ENCODE results near the gene MYADM.
A peak's percentile ranks its signal among the peaks of the same experiment; 100 is the strongest.

Gene MYADM

GRCh38 chr19:53905787-53906186 is 38.1 kb downstream of the MYADM start:
- peaks cover 0 to 66% (median 30%) of the 10 kb centered on the region in 5 experiments for H3K27me3 ChIP-seq (replicated peaks in 2 of 5; ENCODE audit: control insufficient read depth in 4 of 5, insufficient read depth in 5 of 5, low read length in 4 of 5)
- ChIA-PET POLR2A (no interaction called here), CTCF (interaction anchor here (1.0 to 1.9 kb wide), 2 partner anchors 7 to 52 kb away, joined by 3 to 6 read pairs; no protein-coding TSS in a partner anchor)
- no peaks in the 10 kb centered on the region for H3K9me3 ChIP-seq (ENCODE audit: control extremely low read depth in 1 of 5, control insufficient read depth in 4 of 5, insufficient read depth in 2 of 5, low read depth in 1 of 5, low read length in 4 of 5)
- no peaks in the 10 kb centered on the region for H3K36me3 ChIP-seq (ENCODE audit: control insufficient read depth in 4 of 4, insufficient read depth in 4 of 4, low read length in 3 of 4)
- no CpG with 5 or more reads among the region's 1 CpG for WGBS (ENCODE audit: insufficient coverage)
- H3K4me3 ChIP-seq (ENCODE audit: control insufficient read depth in 1 of 7, extremely low read depth in 1 of 7, insufficient read depth in 4 of 7, low read depth in 2 of 7, low read length in 6 of 7) = no peak overlapping the region
- no peak for DNase-seq
- peaks cover 0 to 13% (median 8%) of the 10 kb centered on the region in 4 experiments for H3K4me1 ChIP-seq (ENCODE audit: control extremely low read depth in 1 of 4, control insufficient read depth in 4 of 4, insufficient read depth in 4 of 4, low read length in 3 of 4)
- no peak overlapping the region for H3K27ac ChIP-seq (ENCODE audit: insufficient read depth in 1 of 2, low read depth in 1 of 2, low read length in 2 of 2, poor library complexity in 1 of 2, severe bottlenecking in 2 of 2)

GRCh38 chr19:53906211-53907192 is 38.8 kb downstream of the MYADM start:
- Histone ChIP-seq H3K36me3 (ENCODE audit: control insufficient read depth in 4 of 4, insufficient read depth in 4 of 4, low read length in 3 of 4) (no peaks in the 10 kb centered on the region), H3K9me3 (ENCODE audit: control extremely low read depth in 1 of 5, control insufficient read depth in 4 of 5, insufficient read depth in 2 of 5, low read depth in 1 of 5, low read length in 4 of 5) (no peaks in the 10 kb centered on the region), H3K4me3 (ENCODE audit: control insufficient read depth in 1 of 7, extremely low read depth in 1 of 7, insufficient read depth in 4 of 7, low read depth in 2 of 7, low read length in 6 of 7) (no peak overlapping the region), H3K4me1 (ENCODE audit: control extremely low read depth in 1 of 4, control insufficient read depth in 4 of 4, insufficient read depth in 4 of 4, low read length in 3 of 4) (peaks cover 0 to 13% (median 8%) of the 10 kb centered on the region in 4 experiments), H3K27ac (ENCODE audit: insufficient read depth in 1 of 2, low read depth in 1 of 2, low read length in 2 of 2, poor library complexity in 1 of 2, severe bottlenecking in 2 of 2) (no peak overlapping the region), H3K27me3 (replicated peaks in 2 of 5; ENCODE audit: control insufficient read depth in 4 of 5, insufficient read depth in 5 of 5, low read length in 4 of 5) (peaks cover 0 to 71% (median 33%) of the 10 kb centered on the region in 5 experiments)
- WGBS (ENCODE audit: insufficient coverage) = 13% methylated on average over 35 of the region's 48 CpGs
- POLR2A ChIA-PET = no interaction called here
- CTCF ChIA-PET = interaction anchor here (0.7 to 1.9 kb wide), 6 partner anchors 8 to 118 kb away, joined by 3 to 13 read pairs (median 4); no protein-coding TSS in a partner anchor
- DNase-seq = peak in 2 of 3 donors; percentile 48 to 52

GRCh38 chr19:53907193-53907581 is 39.5 kb downstream of the MYADM start:
- CTCF ChIA-PET = interaction anchor here (0.7 to 1.9 kb wide), 6 partner anchors 9 to 117 kb away, joined by 3 to 13 read pairs (median 4); no protein-coding TSS in a partner anchor
- Histone ChIP-seq H3K4me1 (ENCODE audit: control extremely low read depth in 1 of 4, control insufficient read depth in 4 of 4, insufficient read depth in 4 of 4, low read length in 3 of 4) (peaks cover 0 to 13% (median 8%) of the 10 kb centered on the region in 4 experiments), H3K9me3 (ENCODE audit: control extremely low read depth in 1 of 5, control insufficient read depth in 4 of 5, insufficient read depth in 2 of 5, low read depth in 1 of 5, low read length in 4 of 5) (no peaks in the 10 kb centered on the region), H3K36me3 (ENCODE audit: control insufficient read depth in 4 of 4, insufficient read depth in 4 of 4, low read length in 3 of 4) (no peaks in the 10 kb centered on the region), H3K4me3 (ENCODE audit: control insufficient read depth in 1 of 7, extremely low read depth in 1 of 7, insufficient read depth in 4 of 7, low read depth in 2 of 7, low read length in 6 of 7) (no peak overlapping the region), H3K27ac (ENCODE audit: insufficient read depth in 1 of 2, low read depth in 1 of 2, low read length in 2 of 2, poor library complexity in 1 of 2, severe bottlenecking in 2 of 2) (no peak overlapping the region), H3K27me3 (replicated peaks in 2 of 5; ENCODE audit: control insufficient read depth in 4 of 5, insufficient read depth in 5 of 5, low read length in 4 of 5) (peaks cover 0 to 78% (median 34%) of the 10 kb centered on the region in 5 experiments)
- POLR2A ChIA-PET = no interaction called here
- no peak for DNase-seq
- WGBS (ENCODE audit: insufficient coverage) = 38% methylated on average over 9 of the region's 14 CpGs

GRCh38 chr19:53907690-53908089 is 40.0 kb downstream of the MYADM start:
- Histone ChIP-seq H3K4me1 (ENCODE audit: control extremely low read depth in 1 of 4, control insufficient read depth in 4 of 4, insufficient read depth in 4 of 4, low read length in 3 of 4) (peaks cover 0 to 13% (median 8%) of the 10 kb centered on the region in 4 experiments), H3K4me3 (ENCODE audit: control insufficient read depth in 1 of 7, extremely low read depth in 1 of 7, insufficient read depth in 4 of 7, low read depth in 2 of 7, low read length in 6 of 7) (peak overlapping the region in 1 of 7 experiments; percentile 28), H3K9me3 (ENCODE audit: control extremely low read depth in 1 of 5, control insufficient read depth in 4 of 5, insufficient read depth in 2 of 5, low read depth in 1 of 5, low read length in 4 of 5) (no peaks in the 10 kb centered on the region), H3K27me3 (replicated peaks in 2 of 5; ENCODE audit: control insufficient read depth in 4 of 5, insufficient read depth in 5 of 5, low read length in 4 of 5) (peaks cover 0 to 83% (median 34%) of the 10 kb centered on the region in 5 experiments), H3K27ac (ENCODE audit: insufficient read depth in 1 of 2, low read depth in 1 of 2, low read length in 2 of 2, poor library complexity in 1 of 2, severe bottlenecking in 2 of 2) (no peak overlapping the region), H3K36me3 (ENCODE audit: control insufficient read depth in 4 of 4, insufficient read depth in 4 of 4, low read length in 3 of 4) (no peaks in the 10 kb centered on the region)
- ChIA-PET POLR2A (no interaction called here), CTCF (interaction anchor here (0.8 to 1.9 kb wide), 5 partner anchors 9 to 117 kb away, joined by 3 to 13 read pairs (median 4); no protein-coding TSS in a partner anchor)
- 14% methylated on average over 16 of the region's 17 CpGs for WGBS (ENCODE audit: insufficient coverage)
- no peak for DNase-seq

GRCh38 chr19:53908106-53908934 is 40.6 kb downstream of the MYADM start:
- under 1% methylated on average over 38 of the region's 51 CpGs for WGBS (ENCODE audit: insufficient coverage)
- no peaks in the 10 kb centered on the region for H3K9me3 ChIP-seq (ENCODE audit: control extremely low read depth in 1 of 5, control insufficient read depth in 4 of 5, insufficient read depth in 2 of 5, low read depth in 1 of 5, low read length in 4 of 5)
- H3K36me3 ChIP-seq (ENCODE audit: control insufficient read depth in 4 of 4, insufficient read depth in 4 of 4, low read length in 3 of 4) = no peaks in the 10 kb centered on the region
- CTCF ChIA-PET = interaction anchor here (0.8 to 1.7 kb wide), 4 partner anchors 9 to 116 kb away, joined by 3 to 13 read pairs (median 4); no protein-coding TSS in a partner anchor
- no peak overlapping the region for H3K27ac ChIP-seq (ENCODE audit: insufficient read depth in 1 of 2, low read depth in 1 of 2, low read length in 2 of 2, poor library complexity in 1 of 2, severe bottlenecking in 2 of 2)
- peak; percentile 31 to 44 (median 40) for DNase-seq
- peak overlapping the region in 1 of 7 experiments; percentile 28 for H3K4me3 ChIP-seq (ENCODE audit: control insufficient read depth in 1 of 7, extremely low read depth in 1 of 7, insufficient read depth in 4 of 7, low read depth in 2 of 7, low read length in 6 of 7)
- POLR2A ChIA-PET = no interaction called here
- H3K4me1 ChIP-seq (ENCODE audit: control extremely low read depth in 1 of 4, control insufficient read depth in 4 of 4, insufficient read depth in 4 of 4, low read length in 3 of 4) = peaks cover 0 to 13% (median 8%) of the 10 kb centered on the region in 4 experiments
- H3K27me3 ChIP-seq (replicated peaks in 2 of 5; ENCODE audit: control insufficient read depth in 4 of 5, insufficient read depth in 5 of 5, low read length in 4 of 5) = peaks cover 0 to 90% (median 34%) of the 10 kb centered on the region in 5 experiments

GRCh38 chr19:53908935-53909415 is 41.3 kb downstream of the MYADM start, which contains the start of gene CACNG7:
Gene CACNG7, plus strand, starts transcription at chr19:53909278. Its CDS starts 3,554 bp downstream, at chr19:53912832.
- H3K4me1 ChIP-seq (ENCODE audit: control extremely low read depth in 1 of 4, control insufficient read depth in 4 of 4, insufficient read depth in 4 of 4, low read length in 3 of 4) = peaks cover 0 to 13% (median 8%) of the 10 kb centered on the region in 4 experiments
- ChIA-PET CTCF (interaction anchor here (1.0 kb wide), 1 partner anchor 115 kb away, joined by 3 read pairs; no protein-coding TSS in a partner anchor), POLR2A (no interaction called here)
- peaks cover 0 to 93% (median 34%) of the 10 kb centered on the region in 5 experiments for H3K27me3 ChIP-seq (replicated peaks in 2 of 5; ENCODE audit: control insufficient read depth in 4 of 5, insufficient read depth in 5 of 5, low read length in 4 of 5)
- no peak within 1 kb of the TSS for H3K27ac ChIP-seq (ENCODE audit: insufficient read depth in 1 of 2, low read depth in 1 of 2, low read length in 2 of 2, poor library complexity in 1 of 2, severe bottlenecking in 2 of 2)
- DNase-seq = no peak
- WGBS (ENCODE audit: insufficient coverage) = 12% methylated on average over 5 of the region's 28 CpGs
- peak within 1 kb of the TSS in 1 of 7 experiments; percentile 28 for H3K4me3 ChIP-seq (ENCODE audit: control insufficient read depth in 1 of 7, extremely low read depth in 1 of 7, insufficient read depth in 4 of 7, low read depth in 2 of 7, low read length in 6 of 7)
- H3K36me3 ChIP-seq (ENCODE audit: control insufficient read depth in 4 of 4, insufficient read depth in 4 of 4, low read length in 3 of 4) = no peaks in the 10 kb centered on the region
- H3K9me3 ChIP-seq (ENCODE audit: control extremely low read depth in 1 of 5, control insufficient read depth in 4 of 5, insufficient read depth in 2 of 5, low read depth in 1 of 5, low read length in 4 of 5) = no peaks in the 10 kb centered on the region

Measured in common myeloid progenitor, CD34-positive (primary cell).